ENCODE results near the gene ERF. TPM values are rescaled to one million over a fixed set of nuclear protein-coding genes. Genes with fewer than 3 reads are reported as not detected.

The ERF gene
- total RNA-seq, 1 experiment from 2014 or later: 96.1 TPM

DNA sequence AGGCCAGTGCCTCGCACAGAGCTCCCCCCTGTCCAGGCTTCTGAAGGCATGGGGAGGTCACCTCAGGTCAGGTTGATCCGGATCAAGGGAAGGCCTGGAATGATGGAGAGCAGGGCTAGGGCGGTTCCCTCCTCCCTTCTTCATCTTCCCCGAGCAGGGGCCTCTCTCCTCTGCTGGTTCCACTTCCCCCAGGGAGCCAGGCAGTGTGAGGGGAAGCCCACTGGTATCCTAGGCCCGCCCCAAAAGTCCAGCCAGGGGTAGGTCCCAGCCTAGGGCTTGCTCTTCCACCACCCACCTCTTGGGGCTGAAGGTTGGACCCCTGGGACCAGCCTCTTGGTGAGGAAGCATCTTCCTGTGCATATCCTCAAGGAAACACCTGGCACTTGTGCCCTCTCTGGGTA is 30.6 kb upstream of the ERF start:
- Histone ChIP-seq H3K27me3 (ENCODE audit: insufficient read depth, low read length) (no peaks in the 10 kb centered on the region), H3K79me2 (ENCODE audit: insufficient read depth, low read length) (peaks cover 18% of the 10 kb centered on the region; the same call in 1 of the 2 replicates), H3K4me1 (ENCODE audit: control insufficient read depth in 1 of 2, insufficient read depth in 2 of 2, low read length in 2 of 2) (peaks cover 29 to 53% of the 10 kb centered on the region in 2 experiments), H2AFZ (ENCODE audit: low read depth, low read length, poor library complexity, severe bottlenecking) (no peak overlapping the region), H3K4me2 (ENCODE audit: low read length) (peak overlapping the region; percentile 94), H3K36me3 (ENCODE audit: control insufficient read depth in 1 of 2, insufficient read depth in 2 of 2, low read length in 2 of 2) (peaks cover 9 to 20% of the 10 kb centered on the region in 2 experiments), H3K27ac (ENCODE audit: low read depth, low read length) (no peak overlapping the region; the same call in 1 of the 2 replicates), H3K4me3 (replicated peaks in 1 of 2; ENCODE audit: low read depth in 1 of 2, low read length in 2 of 2) (peak overlapping the region in 1 of 2 experiments; percentile 68; a peak in 2 of 4 replicates), H3K9ac (ENCODE audit: low read length) (peak overlapping the region; percentile 66; the same call in 1 of the 2 replicates), H3K9me2 (ENCODE audit: insufficient read depth) (no peaks in the 10 kb centered on the region), H3K9me3 (ENCODE audit: control insufficient read depth in 1 of 2, insufficient read depth in 1 of 2, low read depth in 1 of 2, low read length in 2 of 2) (no peaks in the 10 kb centered on the region), H4K20me1 (ENCODE audit: insufficient read depth) (no peaks in the 10 kb centered on the region)
- POLR2A ChIA-PET: no interaction called here
- intact Hi-C loops (cut with micrococcal nuclease): no loop called here
- CTCF ChIA-PET: no interaction called here
- no TSS peak for BruUV-seq (replicated peaks)
- RAD21 ChIA-PET (ENCODE audit: low non-redundant PET in 1 of 2, low total read pairs in 2 of 2, uncharacterized antibody in 2 of 2, unreplicated experiment in 2 of 2): no interaction called here
- ATAC-seq: no peak
- DNase-seq (ENCODE audit: low read depth, low spot score): no peak
- TF ChIP-seq EZH2 (IDR thresholded peaks at IDR 0.05): no peak
- TF ChIP-seq TCF7L2 (IDR thresholded peaks at IDR 0.05; ENCODE audit: borderline replicate concordance, extremely low read depth, insufficient read depth, insufficient read length): no peak

DNA sequence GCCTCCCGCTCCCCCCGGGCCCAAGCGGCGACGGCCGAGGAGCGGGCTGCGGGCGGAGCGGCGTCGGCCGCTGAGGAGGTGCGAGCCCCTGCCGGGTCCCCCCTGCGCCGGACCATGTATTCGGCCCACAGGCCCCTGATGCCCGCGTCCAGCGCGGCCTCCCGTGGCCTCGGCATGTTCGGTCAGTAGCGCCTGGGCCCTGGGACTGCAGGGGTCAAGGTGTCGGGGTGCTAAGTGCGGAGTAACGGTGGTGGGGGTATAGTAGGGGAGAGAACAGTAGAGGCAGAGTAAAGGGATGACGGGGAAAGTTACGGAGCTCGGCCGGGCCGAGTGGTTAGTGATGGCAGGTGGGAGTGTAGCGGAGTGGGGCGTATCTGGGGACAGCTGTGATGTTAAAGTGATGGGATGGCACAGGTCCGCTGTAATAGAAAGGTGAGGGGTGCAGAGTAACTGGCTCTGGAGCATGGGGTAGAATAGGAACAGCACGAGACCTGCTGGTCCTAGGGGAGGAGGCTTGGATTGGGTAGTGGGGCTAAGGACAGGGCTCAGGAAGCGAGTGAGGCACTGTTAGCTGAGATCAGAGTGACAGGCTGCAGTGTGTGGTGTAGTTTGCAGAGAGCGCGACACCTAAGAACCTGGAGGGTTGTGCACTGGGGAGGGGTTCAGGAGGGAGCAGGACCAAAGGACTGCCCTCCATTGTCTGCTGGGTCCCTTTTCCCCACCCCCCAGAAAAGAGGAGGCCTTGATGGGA is 29.8 kb upstream of the ERF start:
- ATAC-seq (no peak), DNase-seq (ENCODE audit: low read depth, low spot score) (no peak)
- POLR2A ChIA-PET: no interaction called here
- CTCF ChIA-PET: interaction anchor here (0.7 to 1.5 kb wide), 3 partner anchors 9 to 38 kb away, joined by 3 read pairs; no protein-coding TSS in a partner anchor
- Histone ChIP-seq H3K4me3 (replicated peaks in 1 of 2; ENCODE audit: low read depth in 1 of 2, low read length in 2 of 2) (peak overlapping the region; percentile 64 to 68), H3K9me2 (ENCODE audit: insufficient read depth) (no peaks in the 10 kb centered on the region), H4K20me1 (ENCODE audit: insufficient read depth) (no peaks in the 10 kb centered on the region), H3K9ac (ENCODE audit: low read length) (peak overlapping the region; percentile 66), H3K9me3 (ENCODE audit: control insufficient read depth in 1 of 2, insufficient read depth in 1 of 2, low read depth in 1 of 2, low read length in 2 of 2) (no peaks in the 10 kb centered on the region), H3K27me3 (ENCODE audit: insufficient read depth, low read length) (no peaks in the 10 kb centered on the region), H3K36me3 (ENCODE audit: control insufficient read depth in 1 of 2, insufficient read depth in 2 of 2, low read length in 2 of 2) (peaks cover 9 to 15% of the 10 kb centered on the region in 2 experiments), H3K4me2 (ENCODE audit: low read length) (peak overlapping the region; percentile 94), H3K27ac (ENCODE audit: low read depth, low read length) (peak overlapping the region; percentile 75), H2AFZ (ENCODE audit: low read depth, low read length, poor library complexity, severe bottlenecking) (no peak overlapping the region), H3K79me2 (ENCODE audit: insufficient read depth, low read length) (peaks cover 18% of the 10 kb centered on the region; the same call in 1 of the 2 replicates), H3K4me1 (ENCODE audit: control insufficient read depth in 1 of 2, insufficient read depth in 2 of 2, low read length in 2 of 2) (peaks cover 29 to 55% of the 10 kb centered on the region in 2 experiments)
- TSS peak; percentile 35 for BruUV-seq (replicated peaks)
- intact Hi-C loops (cut with micrococcal nuclease): no loop called here
- RAD21 ChIA-PET (ENCODE audit: low non-redundant PET in 1 of 2, low total read pairs in 2 of 2, uncharacterized antibody in 2 of 2, unreplicated experiment in 2 of 2): no interaction called here
- TF ChIP-seq ZFX (IDR thresholded peaks at IDR 0.05): no peak
- TF ChIP-seq SRF (IDR thresholded peaks at IDR 0.05; ENCODE audit: low read depth): no peak
- TF ChIP-seq REST (IDR thresholded peaks at IDR 0.05; ENCODE audit: low read depth): no peak
- TF ChIP-seq RAD21 (IDR thresholded peaks at IDR 0.05; ENCODE audit: low read depth): no peak
- TF ChIP-seq EGR1 (IDR thresholded peaks at IDR 0.05; ENCODE audit: low read depth): no peak
- TF ChIP-seq ELF1 (IDR thresholded peaks at IDR 0.05; ENCODE audit: borderline replicate concordance, low read depth): no peak
- TF ChIP-seq MAX (IDR thresholded peaks at IDR 0.05): no peak
- TF ChIP-seq ZBTB33 (IDR thresholded peaks at IDR 0.05; ENCODE audit: extremely low read depth, insufficient replicate concordance, low read length): no peak
- TF ChIP-seq EZH2 (IDR thresholded peaks at IDR 0.05): no peak
- TF ChIP-seq CEBPB (IDR thresholded peaks at IDR 0.05; ENCODE audit: low read depth): no peak
